ENCODE results near the gene DYRK2.
"Not testable (repeated sequence)": the region's sequence is repeated elsewhere in the genome, so short reads cannot be mapped to it uniquely, and the experiment has no call there.

The DYRK2 gene

GRCh38 chr12:67672507-67672906, 24.0 kb downstream of the DYRK2 start:
- not testable (repeated sequence) for DNase-seq

- DNase-seq: not testable (repeated sequence)
Observed at GRCh38 chr12:67673509-67673908, 25.0 kb downstream of the DYRK2 start.

- no peak for DNase-seq
Observed at GRCh38 chr12:67674417-67674816, 25.9 kb downstream of the DYRK2 start.

GRCh38 chr12:67676624-67677023, 28.1 kb downstream of the DYRK2 start:
- DNase-seq: no peak

DNA sequence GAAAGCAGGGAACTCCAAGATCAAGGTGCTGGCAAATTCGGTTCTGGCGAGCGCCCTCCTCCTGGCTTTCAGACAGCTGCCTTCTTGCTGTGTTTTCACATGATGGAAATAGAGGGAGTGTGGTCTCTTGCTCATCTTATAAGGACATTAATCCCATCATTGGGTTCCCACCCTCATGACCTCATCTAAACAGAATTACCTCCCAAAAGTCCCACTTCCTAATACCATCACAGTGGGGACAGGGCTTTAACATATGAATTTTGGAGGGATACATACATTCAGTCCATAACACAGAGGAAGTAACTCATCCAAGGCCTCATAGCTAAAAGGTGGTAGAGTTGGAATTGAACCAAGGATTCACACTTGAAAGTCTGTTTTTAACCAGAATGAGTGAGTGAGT, 28.6 kb downstream of the DYRK2 start:
- no peak for DNase-seq

- DNase-seq: no peak
Observed at GRCh38 chr12:67681105-67681778, 32.7 kb downstream of the DYRK2 start.

- DNase-seq: no peak
Observed at GRCh38 chr12:67681941-67682620, 33.5 kb downstream of the DYRK2 start.

DNA sequence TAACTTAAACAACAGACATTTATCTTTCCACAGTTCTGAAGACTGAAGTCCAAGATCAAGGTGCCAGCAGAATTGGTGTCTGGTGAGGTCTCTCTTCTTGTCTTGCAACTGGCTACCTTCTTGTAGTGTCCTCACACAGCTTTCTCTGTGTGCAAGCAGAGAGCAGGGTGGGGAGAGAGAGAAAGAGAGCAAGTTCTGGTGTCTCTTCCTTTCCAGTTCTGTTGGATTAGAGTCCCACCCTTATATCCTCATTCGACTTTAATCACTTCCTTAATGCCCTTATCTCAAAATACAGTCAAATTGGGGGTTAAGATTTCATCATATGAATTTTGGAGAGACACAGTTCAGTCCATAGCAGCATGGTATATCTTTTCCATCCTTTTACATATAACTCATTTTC, 40.8 kb downstream of the DYRK2 start:
- no peak for DNase-seq

DNA sequence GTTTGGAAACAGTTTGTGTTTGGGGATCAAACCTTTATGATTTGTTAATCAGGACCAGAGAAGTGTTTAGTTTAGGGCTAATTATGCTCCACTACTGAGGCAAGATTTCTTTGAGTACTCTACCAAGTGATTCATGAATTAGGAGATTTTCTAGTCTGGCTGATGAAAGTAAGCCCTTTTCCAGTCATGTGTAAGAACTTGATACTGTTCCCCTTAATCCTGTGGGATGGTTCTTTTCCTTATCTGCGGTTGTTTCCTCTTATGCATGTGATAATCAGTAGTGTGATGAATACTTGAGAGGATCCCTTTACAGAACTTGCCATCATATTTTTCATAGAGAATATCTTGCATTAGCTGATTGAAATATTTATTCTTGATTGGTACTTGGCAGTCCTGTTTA, 42.1 kb downstream of the DYRK2 start:
- no peak for DNase-seq

DNA sequence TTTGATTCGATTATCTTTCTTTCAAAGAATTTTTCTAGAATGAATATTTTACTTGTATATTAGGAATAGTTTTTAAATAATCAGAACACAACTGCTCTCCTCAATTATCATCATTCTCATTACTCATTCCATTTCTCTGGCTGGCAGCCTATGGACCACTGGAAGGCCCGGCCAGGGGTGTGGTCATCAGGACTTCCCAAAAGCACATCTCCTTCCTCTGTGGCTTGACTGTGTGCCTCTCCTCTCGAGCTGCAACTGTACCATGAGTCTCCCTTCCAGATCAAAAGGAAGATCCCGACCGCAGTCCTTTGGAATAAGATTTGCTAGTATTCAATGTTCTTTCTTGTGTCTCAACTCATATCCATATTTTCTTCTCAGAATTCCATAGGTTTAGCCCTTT, 42.7 kb downstream of the DYRK2 start:
- DNase-seq: no peak

DNA sequence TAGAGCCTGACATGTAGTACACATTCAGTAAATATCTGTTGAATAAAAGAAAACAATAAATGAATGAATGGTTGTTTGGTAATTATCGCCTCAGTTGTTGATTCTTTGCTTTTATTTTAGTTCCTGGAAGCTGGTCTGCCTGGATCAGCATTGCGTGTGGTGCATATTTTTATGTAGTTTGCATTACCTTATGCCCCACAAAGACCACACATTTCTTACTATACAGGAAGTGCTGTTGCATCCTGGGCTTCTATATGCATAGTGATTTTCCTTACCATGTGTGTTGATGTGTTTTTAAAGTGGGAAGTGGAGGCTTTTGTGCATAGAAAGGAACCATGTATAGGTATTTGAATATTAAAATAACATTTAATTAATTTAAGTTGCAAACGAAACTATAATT, 43.6 kb downstream of the DYRK2 start:
- no peak for DNase-seq

- no peak for DNase-seq
Observed at GRCh38 chr12:67692966-67693365, 44.4 kb downstream of the DYRK2 start.

- DNase-seq: no peak
Observed at GRCh38 chr12:67693894-67694293, 45.3 kb downstream of the DYRK2 start.

DNA sequence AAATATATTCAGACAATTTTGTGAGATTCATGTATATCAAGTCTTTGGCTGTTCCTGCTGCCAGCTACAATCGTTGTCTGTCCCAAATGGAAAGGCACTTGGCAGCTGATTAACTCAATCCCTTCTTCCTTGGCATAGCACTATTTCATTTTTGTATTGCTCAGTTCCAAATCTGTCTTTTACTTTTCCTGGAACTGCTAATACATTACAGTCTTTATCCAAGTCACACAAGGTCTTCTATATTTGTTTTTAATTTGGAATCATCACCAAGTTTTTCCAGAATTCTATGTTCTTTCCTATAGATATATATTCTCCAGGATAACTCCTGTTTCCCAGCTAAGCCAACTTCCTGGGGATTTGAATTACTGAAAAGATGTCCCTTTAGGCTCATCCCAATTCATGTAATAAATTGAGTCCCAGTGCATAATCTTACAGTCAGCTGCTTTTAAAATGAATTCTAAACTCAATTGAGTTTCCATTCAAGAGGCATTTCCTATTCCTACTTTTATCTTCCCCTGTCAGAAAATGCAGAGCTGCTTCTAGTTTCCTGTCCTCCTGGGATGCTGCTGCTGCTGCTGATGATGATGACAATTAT, 45.9 kb downstream of the DYRK2 start:
- no peak for DNase-seq

DNA sequence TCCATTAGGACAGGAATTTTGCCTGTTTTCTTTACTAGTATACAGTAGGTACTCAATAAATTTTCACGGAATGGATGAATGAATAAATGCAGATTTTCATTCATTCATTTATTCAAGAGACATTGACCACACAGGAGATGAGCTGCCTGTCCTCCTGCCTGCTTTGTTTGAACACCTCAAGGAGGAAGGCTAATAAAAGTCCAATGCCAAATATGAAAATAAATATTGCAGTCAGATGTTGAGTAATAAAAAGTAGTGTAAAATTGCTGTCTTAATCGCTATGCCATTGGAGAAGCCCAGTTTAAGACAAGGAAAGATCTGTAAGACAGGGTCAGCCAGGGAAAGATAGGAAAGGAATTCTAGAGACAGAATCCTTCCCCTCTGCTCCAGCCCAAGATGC, 47.4 kb downstream of the DYRK2 start:
- no peak for DNase-seq

DNA sequence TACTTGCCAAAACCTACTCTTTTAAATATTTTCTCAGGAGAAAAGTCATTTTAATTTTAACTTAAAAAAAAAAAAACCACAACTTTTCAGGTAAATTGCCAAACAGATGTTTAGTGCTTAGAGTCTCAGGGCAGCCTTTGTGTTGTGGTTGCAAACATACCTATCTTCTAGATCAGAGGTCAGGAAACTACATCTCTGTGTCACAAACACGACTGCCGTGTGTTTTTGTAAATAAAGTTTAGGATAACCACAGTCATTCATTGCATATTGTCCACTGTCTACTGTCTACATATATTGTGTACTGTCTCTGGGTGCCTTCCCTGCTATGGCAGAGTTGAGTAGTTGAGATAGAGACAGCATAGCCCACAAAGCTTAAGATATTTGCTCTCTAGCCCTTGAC, 48.9 kb downstream of the DYRK2 start:
- no peak for DNase-seq

DNA sequence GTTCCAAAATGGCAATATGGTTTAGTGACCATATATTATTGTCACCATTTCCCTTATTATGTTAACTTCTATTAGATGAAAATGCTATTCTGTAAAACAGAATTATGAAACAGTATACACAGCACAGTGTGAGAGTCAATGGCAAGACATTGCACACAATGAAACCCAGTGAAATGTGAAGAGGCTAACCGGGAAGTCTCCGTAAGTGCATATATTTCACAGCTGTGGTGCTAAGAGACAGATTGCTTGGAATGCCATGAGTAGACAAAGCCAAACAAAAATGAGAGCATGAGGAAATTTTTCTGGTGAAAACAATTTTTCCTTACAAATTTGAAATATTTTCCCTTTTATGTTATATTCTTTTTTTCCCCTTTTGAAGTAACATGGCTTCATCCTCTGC, 49.4 kb downstream of the DYRK2 start:
- DNase-seq: no peak

- no peak for DNase-seq
Observed at GRCh38 chr12:67698672-67699581, 50.4 kb downstream of the DYRK2 start.

GRCh38 chr12:67701121-67701520, 52.6 kb downstream of the DYRK2 start:
- DNase-seq: no peak

DNA sequence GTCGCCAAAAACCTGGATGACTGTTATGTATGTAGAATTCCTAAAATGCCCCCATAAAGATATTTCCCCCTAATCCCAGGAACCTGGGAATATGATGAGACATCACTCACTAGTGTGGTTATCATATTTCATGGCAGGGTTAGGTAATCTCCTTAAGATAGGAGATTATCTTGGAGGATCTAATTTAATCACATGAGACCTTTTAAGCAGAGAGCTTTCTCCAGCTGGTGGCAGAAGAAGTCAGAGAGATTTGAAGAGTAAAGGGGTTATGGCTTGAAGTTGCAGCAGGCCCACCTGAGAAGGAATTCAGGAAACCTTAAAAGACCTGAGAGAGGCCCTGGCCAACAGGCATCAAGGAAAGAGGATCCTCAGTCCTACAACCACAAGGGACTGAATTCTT, 53.6 kb downstream of the DYRK2 start:
- no peak for DNase-seq

GRCh38 chr12:67704071-67704470, 55.5 kb downstream of the DYRK2 start:
- no peak for DNase-seq

DNA sequence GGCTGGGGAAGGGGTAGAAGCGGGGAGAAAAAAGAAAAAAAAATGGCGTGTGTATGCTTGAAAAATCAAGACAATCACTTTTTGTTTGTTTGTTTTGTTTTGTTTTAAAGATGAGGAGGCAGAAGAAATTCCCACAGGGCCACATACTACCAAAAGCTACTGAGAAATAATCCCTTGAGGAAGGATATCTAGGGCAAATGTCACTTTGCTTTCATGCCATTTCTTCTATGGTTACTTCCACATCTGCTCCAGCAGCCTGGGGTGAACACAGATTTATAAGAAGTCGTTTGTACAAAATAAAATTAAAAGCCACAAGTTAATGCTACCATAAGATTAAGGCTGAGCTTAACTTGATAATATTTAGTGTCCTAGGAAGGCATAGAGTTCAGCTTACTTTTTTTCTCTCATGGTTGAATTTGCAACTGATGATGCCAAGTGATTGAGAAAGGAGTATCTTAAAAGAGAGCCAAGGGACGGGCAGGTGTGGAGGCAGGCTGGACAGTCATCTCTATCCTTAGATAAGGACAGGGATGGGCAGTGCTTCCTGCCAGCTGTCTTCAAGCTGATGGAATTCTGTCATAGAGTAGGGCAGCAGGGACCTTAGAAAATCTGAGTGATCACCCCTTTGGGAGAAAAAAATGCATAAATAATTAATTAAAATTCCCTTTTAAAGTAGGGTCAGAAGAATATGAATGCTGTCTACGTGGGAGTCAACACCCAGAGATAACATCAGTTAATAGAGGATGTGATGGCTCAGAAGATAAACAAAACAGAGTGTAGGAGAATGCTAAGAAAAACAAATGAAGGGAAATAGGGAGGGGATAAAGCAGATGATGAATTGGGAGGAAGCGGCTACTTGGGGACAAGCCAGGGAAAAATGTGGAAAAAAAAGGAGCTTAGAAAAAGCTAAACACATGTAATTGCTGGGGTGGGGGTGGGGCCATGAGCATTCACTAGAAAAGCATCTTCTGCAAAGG, 57.1 kb downstream of the DYRK2 start:
- no peak for DNase-seq
